HG02840 (cell line): ENCODE data around the gene UBTD2.
"Not testable (repeated sequence)": the region's sequence is repeated elsewhere in the genome, so short reads cannot be mapped to it uniquely, and the experiment has no call there.

Experiments used
- ATAC-seq: cut with Tn5 transposase; IDR thresholded peaks from one replicate; pipeline ENCODE4 v1.9.1; 2021; ENCODE audit warnings: mild to moderate bottlenecking, moderate library complexity, moderate number of reproducible peaks; ENCODE audit not compliant: unreplicated experiment, low FRiP score

Gene UBTD2

GRCh38 chr5:172252501-172252900, 31.1 kb downstream of the UBTD2 start:
- no peak for ATAC-seq

- no peak for ATAC-seq
These were observed 32.1 kb downstream of the UBTD2 start for GRCh38 chr5:172251419-172251818.

GRCh38 chr5:172248637-172249036, 34.9 kb downstream of the UBTD2 start:
- ATAC-seq, result no peak

- no peak for ATAC-seq
These were observed 37.9 kb downstream of the UBTD2 start for GRCh38 chr5:172245703-172246125.

- no peak for ATAC-seq
These were observed 38.5 kb downstream of the UBTD2 start for GRCh38 chr5:172245046-172245445.

- ATAC-seq, result no peak
These were observed 40.3 kb downstream of the UBTD2 start for GRCh38 chr5:172243302-172243701.

GRCh38 chr5:172238334-172238733, 45.2 kb downstream of the UBTD2 start:
- ATAC-seq, result no peak

- no peak for ATAC-seq
These were observed 47.5 kb downstream of the UBTD2 start for GRCh38 chr5:172235827-172236736.

GRCh38 chr5:172235132-172235780, 48.3 kb downstream of the UBTD2 start:
- no peak for ATAC-seq

GRCh38 chr5:172234031-172234430, 49.5 kb downstream of the UBTD2 start:
- ATAC-seq, result no peak

GRCh38 chr5:172229904-172230303, 53.7 kb downstream of the UBTD2 start:
- no peak for ATAC-seq

GRCh38 chr5:172224996-172225395, 58.6 kb downstream of the UBTD2 start:
- no peak for ATAC-seq

GRCh38 chr5:172223901-172224873, 59.4 kb downstream of the UBTD2 start:
- ATAC-seq, result no peak

GRCh38 chr5:172219296-172219695, 64.3 kb downstream of the UBTD2 start:
- ATAC-seq, result no peak

- ATAC-seq, result no peak
These were observed 67.2 kb downstream of the UBTD2 start for GRCh38 chr5:172216345-172216744.

- no peak for ATAC-seq
These were observed 70.4 kb downstream of the UBTD2 start for GRCh38 chr5:172213126-172213525.

- ATAC-seq, result no peak
These were observed 71.9 kb downstream of the UBTD2 start for GRCh38 chr5:172211676-172212075.

- ATAC-seq, result no peak
These were observed 73.8 kb downstream of the UBTD2 start for GRCh38 chr5:172209714-172210113.

- no peak for ATAC-seq
These were observed 76.1 kb downstream of the UBTD2 start for GRCh38 chr5:172207511-172207910.

- ATAC-seq, result not testable (repeated sequence)
These were observed 77.6 kb downstream of the UBTD2 start for GRCh38 chr5:172205984-172206383.

- no peak for ATAC-seq
These were observed 83.1 kb downstream of the UBTD2 start for GRCh38 chr5:172200476-172200875.
